HG03354 (cell line): Measurements from ENCODE around the gene PLA2G4E.
A peak's percentile ranks its signal among the peaks of the same experiment; 100 is the strongest.

Source experiments
- ATAC-seq: cut with Tn5 transposase; IDR thresholded peaks from one replicate; pipeline ENCODE4 v1.9.1; 2021; ENCODE audit warnings: mild to moderate bottlenecking; ENCODE audit not compliant: unreplicated experiment, poor library complexity, severe bottlenecking

Gene PLA2G4E

DNA sequence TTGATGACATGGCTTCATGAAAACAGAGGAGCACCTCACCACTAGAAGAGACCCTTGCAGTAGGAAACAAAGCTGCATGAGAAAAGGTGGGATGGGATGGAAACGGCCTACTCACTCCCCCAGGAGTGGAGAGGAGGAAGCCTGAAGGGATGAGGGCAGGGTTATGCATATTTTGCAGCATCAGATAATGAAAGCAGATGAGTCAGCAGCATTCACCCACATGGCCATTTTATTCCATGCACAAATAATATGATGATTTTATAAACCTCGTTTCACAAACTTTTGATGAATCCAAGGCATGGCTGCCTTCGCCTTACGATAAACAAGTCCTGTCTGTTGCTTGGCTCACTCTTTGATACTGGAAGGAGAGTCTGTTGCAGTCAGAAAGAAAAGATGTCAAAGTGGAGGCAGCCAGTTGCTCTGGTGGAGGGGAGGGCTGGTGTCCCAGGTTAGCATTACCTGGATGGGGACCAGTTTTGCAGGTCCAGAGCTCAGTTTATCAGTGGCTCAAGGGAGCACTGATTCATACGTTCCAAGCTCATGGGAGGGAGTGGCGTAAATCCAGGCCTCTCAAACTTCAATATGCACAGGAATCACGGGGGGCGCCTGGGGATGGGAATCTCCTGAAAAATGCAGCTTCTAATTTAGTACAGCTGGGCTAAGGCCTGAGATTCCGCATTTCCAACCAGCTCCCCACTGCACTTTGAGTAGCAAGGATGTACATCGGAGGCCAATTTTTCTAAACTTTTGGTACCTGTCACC is 39.3 kb downstream of the PLA2G4E start:
- no peak for ATAC-seq

GRCh38 chr15:41980654-41981323 is 40.1 kb downstream of the PLA2G4E start:
- ATAC-seq, result no peak

- ATAC-seq, result no peak
Measured at GRCh38 chr15:41979493-41980266, 41.2 kb downstream of the PLA2G4E start.

GRCh38 chr15:41978534-41978933 is 42.3 kb downstream of the PLA2G4E start:
- no peak for ATAC-seq

GRCh38 chr15:41977757-41978383 is 43.0 kb downstream of the PLA2G4E start:
- no peak for ATAC-seq

GRCh38 chr15:41975669-41976068 is 45.2 kb downstream of the PLA2G4E start:
- no peak for ATAC-seq

- ATAC-seq, result no peak
Measured at GRCh38 chr15:41974041-41974440, 46.8 kb downstream of the PLA2G4E start.

DNA sequence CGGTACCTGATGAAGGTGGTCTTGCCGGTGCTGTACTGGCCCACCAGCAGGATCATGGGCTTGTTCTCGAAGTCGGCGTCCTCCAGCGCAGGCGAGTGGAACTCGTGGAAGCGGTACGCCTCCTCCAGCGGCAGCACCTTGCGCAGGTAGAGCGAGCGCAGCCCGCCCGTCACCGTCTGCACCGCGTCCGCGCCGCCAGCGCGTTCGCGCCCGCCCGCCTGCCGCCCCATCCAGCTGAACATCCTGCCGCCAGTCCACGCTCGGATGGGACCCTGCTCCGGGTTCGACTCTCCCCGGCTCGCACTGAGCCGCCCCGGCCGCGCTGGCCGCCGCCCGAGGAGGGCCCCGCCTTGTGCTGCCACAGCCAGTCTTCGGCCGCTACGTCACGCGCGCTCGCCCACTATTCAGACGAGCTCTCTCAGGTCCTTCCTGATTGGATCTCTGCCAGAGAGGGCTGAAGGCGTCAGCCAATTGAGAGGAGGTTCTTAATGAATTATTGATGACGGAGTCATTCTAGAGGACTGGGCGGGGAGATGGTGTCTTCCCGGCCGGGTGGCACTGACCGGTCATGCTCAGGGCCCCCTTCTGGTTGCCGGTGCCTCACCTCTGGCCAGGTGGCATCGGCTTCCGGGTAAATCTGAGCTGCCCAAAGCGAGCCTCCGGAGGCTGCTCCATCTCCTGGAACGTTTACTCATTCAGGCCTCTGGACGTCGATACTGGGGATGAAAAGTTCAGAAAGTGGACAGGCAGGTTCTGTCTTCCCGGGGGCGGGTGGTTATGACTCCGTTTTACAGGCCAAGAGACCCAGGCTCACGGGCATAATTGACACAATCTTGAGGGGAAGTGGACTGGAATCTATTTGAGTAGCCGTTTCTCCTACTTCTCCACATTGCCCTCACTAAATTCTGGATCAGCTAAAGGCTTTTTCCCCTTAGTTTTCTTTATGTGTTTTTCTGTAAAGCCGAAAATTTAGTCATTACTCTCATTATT is 48.3 kb downstream of the PLA2G4E start, which contains the start of gene EHD4:
Gene EHD4, minus strand, starts transcription at position 305 of the 990 bp plus-strand sequence. Its CDS starts 63 bp downstream, at position 242.
- peak; percentile 75 for ATAC-seq

DNA sequence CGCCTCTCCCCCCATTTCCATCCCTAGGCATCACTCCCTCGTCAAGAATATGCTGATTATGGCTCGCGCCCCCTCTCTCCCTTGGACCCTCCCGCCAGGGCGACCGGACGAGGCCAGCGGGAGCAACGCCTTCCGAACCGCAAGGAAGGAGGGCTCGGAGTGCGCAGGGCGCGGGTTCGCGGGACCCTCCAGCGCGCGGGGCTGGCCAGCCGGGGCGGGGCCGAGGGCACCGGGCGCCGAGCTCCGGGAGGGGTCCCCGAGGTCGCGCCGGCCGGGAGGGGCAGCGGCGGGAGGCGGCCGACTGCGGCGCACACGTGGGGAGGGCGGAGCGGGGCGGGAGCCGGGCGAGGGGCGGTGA is 49.0 kb downstream of the PLA2G4E start:
- ATAC-seq, result peak; percentile 30

DNA sequence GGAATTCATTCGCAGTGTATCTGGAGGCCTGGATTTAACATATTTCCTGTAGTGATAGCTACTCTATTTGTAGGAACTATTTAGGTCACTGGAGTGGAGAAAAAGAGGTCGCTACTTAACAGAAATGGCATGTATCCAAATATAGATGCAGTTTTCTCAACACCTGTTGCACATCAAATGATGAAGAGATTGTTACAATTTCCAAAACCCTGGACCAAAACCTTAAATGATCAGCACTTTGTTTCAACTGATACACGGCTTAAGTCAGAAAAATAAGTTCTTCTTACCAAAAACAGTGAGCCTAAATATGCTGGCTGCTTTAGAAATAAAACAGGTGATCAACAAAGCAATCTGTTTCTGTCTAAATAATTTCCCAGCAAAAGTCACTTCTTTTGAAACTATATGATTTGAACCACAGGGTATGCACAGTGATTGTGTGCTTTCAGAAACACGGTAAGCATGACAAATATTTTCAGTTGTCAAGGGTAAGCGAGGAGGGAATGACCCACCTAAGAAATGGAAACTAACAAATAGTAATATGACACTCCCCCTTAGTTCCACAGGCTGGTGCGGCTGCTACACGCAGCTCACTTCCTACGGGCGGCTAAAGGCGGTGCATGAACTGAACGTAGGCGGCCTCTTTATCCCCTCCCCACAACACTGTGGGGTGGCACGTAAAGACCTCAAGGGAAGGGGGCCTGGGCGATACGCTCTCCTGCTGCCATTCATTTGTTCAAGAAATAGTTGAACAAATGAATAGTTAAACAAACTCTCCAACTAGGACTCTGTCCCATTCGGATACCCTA is 49.5 kb downstream of the PLA2G4E start:
- peak; percentile 54 for ATAC-seq

- no peak for ATAC-seq
Measured at GRCh38 chr15:41970456-41970855, 50.4 kb downstream of the PLA2G4E start.

GRCh38 chr15:41969851-41970431 is 50.9 kb downstream of the PLA2G4E start:
- peak; percentile 14 for ATAC-seq

DNA sequence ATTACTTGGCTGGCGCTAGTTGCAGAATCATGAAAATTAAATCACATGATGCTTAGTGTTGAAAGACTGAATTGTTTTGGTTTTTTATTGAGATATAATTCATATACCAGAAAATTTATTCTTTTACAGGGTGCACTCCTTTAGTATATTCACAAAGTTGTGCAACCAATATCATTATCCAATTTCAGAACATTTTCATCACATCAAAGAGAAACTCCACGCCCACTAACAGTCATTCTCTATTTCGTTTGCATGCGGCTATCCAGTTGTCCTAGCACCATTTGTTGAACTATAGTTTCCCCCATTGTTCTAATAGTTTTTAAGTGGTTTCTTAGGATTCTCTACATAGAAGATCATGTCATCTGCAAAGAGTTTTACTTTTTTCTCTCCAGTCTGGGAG is 52.1 kb downstream of the PLA2G4E start:
- no peak for ATAC-seq

- ATAC-seq, result no peak
Measured at GRCh38 chr15:41967506-41968206, 53.2 kb downstream of the PLA2G4E start.

DNA sequence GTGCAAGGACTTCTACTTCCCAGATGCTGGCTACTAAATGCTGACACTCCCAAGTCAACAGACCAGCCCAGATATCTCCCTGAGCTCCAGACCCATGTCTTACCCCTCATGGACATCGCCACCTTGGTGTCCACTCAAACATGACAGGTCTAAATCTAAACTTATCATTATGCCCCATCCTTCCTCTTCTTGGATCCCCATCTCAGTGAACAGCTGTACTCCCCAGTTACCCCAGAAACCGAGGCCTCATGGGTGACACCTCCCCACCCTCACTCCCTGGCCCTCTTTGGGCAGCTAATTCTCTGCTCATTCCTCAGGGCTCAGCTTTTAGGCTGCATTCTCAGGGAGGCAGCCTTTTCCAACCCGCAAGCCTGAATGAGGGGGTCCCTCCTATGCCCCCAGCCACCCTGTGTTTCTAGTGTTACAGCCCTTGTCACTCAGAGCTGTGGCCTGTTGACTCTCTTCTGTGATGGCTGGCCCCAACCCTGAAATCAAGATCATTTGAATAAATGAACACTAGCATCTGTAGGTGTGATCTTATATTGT is 53.8 kb downstream of the PLA2G4E start:
- no peak for ATAC-seq

DNA sequence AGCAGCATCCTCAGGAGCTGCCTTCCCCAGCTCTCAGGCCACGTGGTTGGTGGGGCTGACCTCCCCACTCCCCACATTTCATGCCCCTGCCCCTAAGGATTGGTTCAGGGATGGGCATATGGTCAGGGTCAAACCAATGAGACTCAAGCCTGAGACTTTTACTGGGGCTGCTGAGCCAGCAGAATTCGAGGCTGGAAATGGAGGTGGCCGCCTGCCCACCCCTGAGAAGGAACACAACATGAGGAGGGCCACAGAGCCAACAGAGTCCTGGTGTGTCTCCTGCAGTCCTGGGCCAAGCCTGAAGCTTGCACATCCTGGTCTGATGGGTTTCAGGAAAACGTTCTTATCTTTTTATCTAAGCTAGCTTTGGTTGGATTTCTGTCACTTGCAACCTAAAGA is 54.4 kb downstream of the PLA2G4E start:
- no peak for ATAC-seq
